HepG2 (cell line): ENCODE measurements around the gene ADAM10. TPM values are rescaled to one million over a fixed set of nuclear protein-coding genes. Genes with fewer than 3 reads are reported as not detected.

Source experiments
- ATAC-seq: fragments of 200-7000 bp; cut with Tn5 transposase; 3 replicates; pipeline ENCODE4 v1.9.1; 2020; ENCODE audit warnings: mild to moderate bottlenecking, moderate library complexity
- BruUV-seq: library from RNA; stranded (reverse); fragments of 400-500 nt; replicated peaks from 2 replicates; lab custom pipeline; 2021; lab: Mats Ljungman, UMichigan
- CTCF ChIA-PET: fragments of 300-600 bp; formaldehyde crosslinking; extraction: SDS; loops from one replicate; lab custom pipeline; 2021; ENCODE audit warnings: low total read pairs, inconsistent platforms, low intra/inter-chr PET ratio; lab: Yijun Ruan, JAX
- POLR2A ChIA-PET: fragments of 350-600 bp; sonication (Branson Sonifier 250); formaldehyde crosslinking; loops from one replicate; lab custom pipeline; 2020; ENCODE audit warnings: antibody characterized with exemption, inconsistent platforms; lab: Yijun Ruan, JAX
- DNase-seq: peaks from one replicate; pipeline ENCODE4 v3.0.0-alpha.2; 2015; ENCODE audit warnings: low spot score
- FAIRE-seq: peaks from 3 replicates; lab custom pipeline; 2011; peaks lifted over from hg19 to GRCh38; lab: Jason Lieb, UNC
- H2AFZ ChIP-seq: one replicate; pipeline ENCODE4 v1.6.1; 2011; ENCODE audit warnings: low read length, inconsistent platforms
- H3K27ac ChIP-seq: fragments of 300-600 bp; 3 replicates; pipeline ENCODE4 v1.8.0; 2011; ENCODE audit warnings: mixed run types, mild to moderate bottlenecking, mixed read lengths, low read length, inconsistent platforms; ENCODE audit not compliant: insufficient read depth; ENCODE audit errors: extremely low read length
- H3K27me3 ChIP-seq, 2 experiments: fragments of 200-600 bp in 1 of 2; 2 replicates in 1 of 2; 3 replicates in 1 of 2; pipeline versions ENCODE4 v1.6.0 to v1.8.0; 2011; ENCODE audit warnings: low read length in 2 of 2, mild to moderate bottlenecking in 2 of 2, moderate library complexity in 2 of 2, inconsistent platforms in 1 of 2; ENCODE audit not compliant: insufficient read depth in 2 of 2, control insufficient read depth in 1 of 2
- H3K36me3 ChIP-seq, 2 experiments: fragments of 200-600 bp in 1 of 2; replicated peaks in 1 of 2; 2 replicates in 1 of 2; 3 replicates in 1 of 2; pipeline versions ENCODE4 v1.5.1 to v1.8.0; 2011; ENCODE audit warnings: low read length in 2 of 2, inconsistent platforms in 1 of 2; ENCODE audit not compliant: insufficient read depth in 2 of 2, control insufficient read depth in 1 of 2
- H3K4me1 ChIP-seq: 2 replicates; pipeline ENCODE4 v1.5.1; 2012; ENCODE audit warnings: low read length, inconsistent platforms; ENCODE audit not compliant: insufficient read depth
- H3K4me2 ChIP-seq: 2 replicates; pipeline ENCODE4 v1.6.0; 2011; ENCODE audit warnings: low read depth, low read length, inconsistent platforms
- H3K4me3 ChIP-seq, 3 experiments: fragments of 200-600 bp in 1 of 3; sonication (generic), shearing (Covaris generic) in 1 of 3; replicated peaks in 1 of 3; 2 replicates each; pipeline ENCODE4 v1.5.1; 2011 to 2016; ENCODE audit warnings: low read length in 3 of 3, inconsistent platforms in 2 of 3, low read depth in 2 of 3, mild to moderate bottlenecking in 2 of 3, control low read depth in 1 of 3, mixed read lengths in 1 of 3; ENCODE audit not compliant: insufficient read depth in 1 of 3
- H3K79me2 ChIP-seq: one replicate; pipeline ENCODE4 v1.6.1; 2011; ENCODE audit warnings: low read length, inconsistent platforms; ENCODE audit not compliant: insufficient read depth
- H3K9ac ChIP-seq: 2 replicates; pipeline ENCODE4 v1.6.0; 2011; ENCODE audit warnings: mild to moderate bottlenecking, low read depth, low read length, inconsistent platforms; ENCODE audit not compliant: insufficient read depth
- H3K9me3 ChIP-seq: 2 replicates; pipeline ENCODE4 v1.5.1; 2012; ENCODE audit warnings: mild to moderate bottlenecking, low read length
- H4K20me1 ChIP-seq: 2 replicates; pipeline ENCODE4 v1.6.0; 2011; ENCODE audit warnings: inconsistent platforms, mild to moderate bottlenecking, low read length, moderate library complexity; ENCODE audit not compliant: insufficient read depth
- AHR ChIP-seq: IDR thresholded peaks from 2 replicates; pipeline ENCODE4 v1.6.1; 2018; ENCODE audit warnings: missing genetic modification reagents, missing compliant biosample characterization
- ATF7 ChIP-seq, 2 experiments: fragments of 450-650 bp in 1 of 2; sonication (generic) in 1 of 2; formaldehyde crosslinking in 1 of 2; IDR thresholded peaks; 2 replicates each; pipeline versions ENCODE4 v1.4.0 to v1.6.1; 2016 to 2020; ENCODE audit warnings: antibody characterized with exemption in 1 of 2, mild to moderate bottlenecking in 1 of 2, missing genetic modification reagents in 1 of 2
- CCAR2 ChIP-seq: fragments of 200-400 bp; formaldehyde crosslinking; optimal IDR thresholded peaks from 2 replicates; pipeline ENCODE3; 2018; ENCODE audit warnings: low read depth, mild to moderate bottlenecking, low read length, moderate library complexity
- GABPA ChIP-seq, 2 experiments: IDR thresholded peaks; 2 replicates each; pipeline ENCODE4 v1.6.1; 2011 to 2016; ENCODE audit warnings: low read depth in 2 of 2, low read length in 1 of 2, missing biosample characterization in 1 of 2, missing genetic modification characterization in 1 of 2
- GPN1 ChIP-seq: sonication (generic); formaldehyde crosslinking; IDR thresholded peaks from 2 replicates; pipeline ENCODE4 v1.5.1; 2020; ENCODE audit warnings: missing genetic modification reagents, borderline replicate concordance
- PAF1 ChIP-seq: IDR thresholded peaks from 2 replicates; pipeline ENCODE4 v1.6.1; 2016; ENCODE audit warnings: missing genetic modification reagents, missing compliant biosample characterization
- SIX1 ChIP-seq: sonication (generic); formaldehyde crosslinking; IDR thresholded peaks from 2 replicates; pipeline ENCODE4 v1.4.0; 2020; ENCODE audit warnings: missing genetic modification reagents, borderline replicate concordance
- SUZ12 ChIP-seq: fragments of 150-350 bp; IDR thresholded peaks from 2 replicates; pipeline ENCODE4 v1.6.1; 2014; ENCODE audit warnings: low read depth, low read length
- ZNF20 ChIP-seq: sonication (generic); formaldehyde crosslinking; IDR thresholded peaks from 2 replicates; pipeline ENCODE4 v1.4.0; 2020; ENCODE audit warnings: mild to moderate bottlenecking, moderate library complexity, missing genetic modification reagents
- ZNF746 ChIP-seq: sonication (generic); formaldehyde crosslinking; IDR thresholded peaks from 2 replicates; pipeline ENCODE4 v1.8.0; 2022; ENCODE audit warnings: mild to moderate bottlenecking, missing genetic modification reagents
- WGBS: methylation state at CpG from one replicate; pipeline ENCODE4 v1.1.6; 2017; ENCODE audit warnings: low lambda C conversion rate; 5-methylcytosine and 5-hydroxymethylcytosine counted together
- in situ Hi-C: cut with HindIII; loops from 2 replicates; pipeline ENCODE4 v1.10.0; 2017; ENCODE audit warnings: low pct_unique_long_range_greater_than_20kb; ENCODE audit not compliant: extremely low pct_ligation_motif_present
- intact Hi-C: fragments of 100-400 bp; cut with micrococcal nuclease; formaldehyde crosslinking; loops from one replicate; pipeline ENCODE4 v1.10.0; 2022; ENCODE audit not compliant: unreplicated experiment
- polyA plus RNA-seq, 8 experiments: library from polyadenylated mRNA; depleted of rRNA in 3 of 8; stranded (reverse) in 7 of 8; unstranded in 1 of 8; fragments of >200 nt; fragmentation: Illumina TruSeq in 4 of 8; extraction: Trizol in 4 of 8; gene quantifications; 2 replicates each; pipeline versions ENCODE4 v1.2.1 to v1.2.3, GENCODE V29; 2011 to 2016; ENCODE audit warnings: low read depth in 4 of 8, missing spikeins in 1 of 8, mixed read lengths in 1 of 8; ENCODE audit not compliant: insufficient read depth in 1 of 8
- total RNA-seq, 5 experiments: library from RNA; depleted of rRNA; stranded (reverse); fragments of >200 nt; fragmentation: Illumina TruSeq; extraction: Trizol; gene quantifications; 2 replicates each; pipeline ENCODE4 v1.2.3, GENCODE V29; 2016; ENCODE audit warnings: low read depth in 1 of 5
- TF ChIP-seq, protein P1 (sequence below): sonication (generic); formaldehyde crosslinking; IDR thresholded peaks from 2 replicates; pipeline ENCODE4 v1.8.0; 2022; ENCODE audit warnings: missing genetic modification reagents, low read depth, mild to moderate bottlenecking, borderline replicate concordance
- TF ChIP-seq, protein P2 (sequence below): sonication (generic); formaldehyde crosslinking; IDR thresholded peaks from 2 replicates; pipeline ENCODE4 v1.8.1; 2023; ENCODE audit warnings: missing genetic modification reagents, inconsistent platforms, borderline replicate concordance
- TF ChIP-seq, protein P3 (sequence below): sonication (generic); formaldehyde crosslinking; IDR thresholded peaks from 2 replicates; pipeline ENCODE4 v1.5.0; 2020; ENCODE audit warnings: missing genetic modification reagents, mild to moderate bottlenecking, borderline replicate concordance

The ADAM10 gene
- total and polyA plus RNA-seq, 2 of the 13 experiments (the other 11 are each of a cell fraction or from before 2014, with no cell fraction given), result 92.7 to 125 TPM

DNA sequence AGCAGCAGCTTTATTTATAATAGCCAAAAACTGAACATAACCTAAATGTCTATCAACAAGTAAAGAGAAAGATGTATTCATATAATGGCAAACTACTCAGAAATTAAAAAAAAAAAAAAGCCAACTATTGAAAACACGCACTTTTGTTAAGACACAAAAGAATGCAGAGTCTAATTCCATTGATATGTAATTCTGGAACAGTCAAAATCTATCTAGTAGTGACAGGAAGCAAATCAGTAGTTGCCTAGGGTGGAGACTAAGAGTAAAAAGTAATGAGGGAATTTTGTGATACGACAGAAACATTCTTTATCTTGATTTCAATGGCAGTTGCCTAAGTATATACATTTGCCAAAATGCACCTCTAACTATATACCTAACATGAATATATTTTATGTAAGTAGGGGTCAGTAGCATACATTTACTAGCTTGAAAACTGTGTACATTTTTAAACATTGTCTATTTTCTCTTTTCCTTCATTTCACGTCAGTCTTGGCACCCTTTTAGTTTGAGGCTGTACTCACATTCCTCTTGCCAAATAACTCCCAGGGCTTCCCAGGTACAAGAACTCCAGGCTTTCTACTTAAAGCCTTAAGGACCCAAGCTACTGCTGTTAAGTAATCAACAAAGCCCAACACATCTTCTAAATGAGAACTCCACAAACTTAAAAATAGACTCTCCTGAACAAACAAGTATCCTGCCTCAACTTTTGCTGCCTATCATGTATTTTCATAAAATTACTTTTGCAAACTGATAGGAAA, 54.7 kb downstream of the ADAM10 start:
- BruUV-seq, result no TSS peak
- H3K27me3 ChIP-seq, result no peaks in the 10 kb centered on the region
- ChIA-PET POLR2A (no interaction called here), CTCF (no interaction called here)
- H3K4me1 ChIP-seq, result 0 out of 2 replicates have a peak, but pooled peaks cover 4% of the 10 kb centered on the region
- DNase-seq (no peak), ATAC-seq (no peak), FAIRE-seq (no peak)
- H3K27ac ChIP-seq, result no peak overlapping the region
- H2AFZ ChIP-seq, result no peak overlapping the region
- H4K20me1 ChIP-seq, result peaks cover 18% of the 10 kb centered on the region; the same call in 1 of the 2 replicates
- peaks cover 72% of the 10 kb centered on the region for H3K79me2 ChIP-seq
- H3K4me3 ChIP-seq, result no peak overlapping the region
- H3K36me3 ChIP-seq, result peaks cover 0 to 17% of the 10 kb centered on the region in 2 experiments; a peak in 1 of 5 replicates
- no peak for TF ChIP-seq ZNF20 (CRISPR knock-in tag)
- TF ChIP-seq SUZ12, result no peak
- TF ChIP-seq AHR (CRISPR knock-in tag), result no peak
- no peak for TF ChIP-seq GABPA (IDR thresholded peaks at IDR 0.05; ENCODE audit: low read depth, low read length)
- no peak for TF ChIP-seq GABPA (CRISPR knock-in tag; IDR thresholded peaks at IDR 0.05; ENCODE audit: low read depth)
- TF ChIP-seq, protein P1, sequence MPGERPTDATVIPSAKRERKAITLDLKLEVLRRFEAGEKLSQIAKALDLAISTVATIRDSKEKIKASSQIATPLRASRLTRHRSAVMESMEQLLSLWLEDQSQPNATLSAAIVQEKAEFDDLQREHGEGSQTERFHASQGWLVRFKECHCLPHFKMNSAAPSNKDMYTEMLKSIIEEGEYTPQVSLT (CRISPR knock-in tag), result no peak
- TF ChIP-seq SIX1 (CRISPR knock-in tag), result no peak
- TF ChIP-seq, protein P2, sequence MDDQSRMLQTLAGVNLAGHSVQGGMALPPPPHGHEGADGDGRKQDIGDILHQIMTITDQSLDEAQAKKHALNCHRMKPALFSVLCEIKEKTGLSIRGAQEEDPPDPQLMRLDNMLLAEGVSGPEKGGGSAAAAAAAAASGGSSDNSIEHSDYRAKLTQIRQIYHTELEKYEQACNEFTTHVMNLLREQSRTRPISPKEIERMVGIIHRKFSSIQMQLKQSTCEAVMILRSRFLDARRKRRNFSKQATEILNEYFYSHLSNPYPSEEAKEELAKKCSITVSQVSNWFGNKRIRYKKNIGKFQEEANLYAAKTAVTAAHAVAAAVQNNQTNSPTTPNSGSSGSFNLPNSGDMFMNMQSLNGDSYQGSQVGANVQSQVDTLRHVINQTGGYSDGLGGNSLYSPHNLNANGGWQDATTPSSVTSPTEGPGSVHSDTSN, result no peak
- TF ChIP-seq GPN1 (CRISPR knock-in tag), result no peak
- no peak for TF ChIP-seq ATF7 (IDR thresholded peaks at IDR 0.05)
- TF ChIP-seq ATF7 (CRISPR knock-in tag; IDR thresholded peaks at IDR 0.05), result no peak
- TF ChIP-seq PAF1 (CRISPR knock-in tag), result no peak
- no peak for TF ChIP-seq ZNF746 (CRISPR knock-in tag)
- no peak for TF ChIP-seq CCAR2
- TF ChIP-seq, protein P3, sequence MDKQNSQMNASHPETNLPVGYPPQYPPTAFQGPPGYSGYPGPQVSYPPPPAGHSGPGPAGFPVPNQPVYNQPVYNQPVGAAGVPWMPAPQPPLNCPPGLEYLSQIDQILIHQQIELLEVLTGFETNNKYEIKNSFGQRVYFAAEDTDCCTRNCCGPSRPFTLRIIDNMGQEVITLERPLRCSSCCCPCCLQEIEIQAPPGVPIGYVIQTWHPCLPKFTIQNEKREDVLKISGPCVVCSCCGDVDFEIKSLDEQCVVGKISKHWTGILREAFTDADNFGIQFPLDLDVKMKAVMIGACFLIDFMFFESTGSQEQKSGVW, result no peak
- no peak overlapping the region for H3K9ac ChIP-seq
- H3K4me2 ChIP-seq, result no peak overlapping the region
- in situ Hi-C loops, result no loop called here
- WGBS, result 98% methylated on average over 3 of the region's 3 CpGs
- H3K9me3 ChIP-seq, result peaks cover 8% of the 10 kb centered on the region
- intact Hi-C loops, result no loop called here
